Tibial nerve (tissue), 4 donors: Measurements from ENCODE around the gene VSIG10. TPM values are rescaled to one million over a fixed set of nuclear protein-coding genes. Genes with fewer than 3 reads are reported as not detected.

Source experiments
- DNase-seq, 2 donors: peaks; one replicate each; pipeline ENCODE4 v3.0.0-alpha.2; 2019; ENCODE audit warnings: low spot score in 2 of 2
- H3K27ac ChIP-seq, 4 donors: fragments of 200-600 bp; sonication (generic) in 3 of 4; one replicate each; pipeline ENCODE4 v1.5.1; 2017 to 2019; ENCODE audit warnings: mild to moderate bottlenecking in 1 of 4
- H3K27me3 ChIP-seq, 2 donors: fragments of 200-600 bp; sonication (generic) in 1 of 2; one replicate each; pipeline versions ENCODE4 v1.5.1 to v1.6.0; 2017 to 2019
- H3K36me3 ChIP-seq, 3 donors: fragments of 200-600 bp; sonication (generic); one replicate each; pipeline ENCODE4 v1.5.1; 2018 to 2019
- H3K4me1 ChIP-seq, 4 donors: fragments of 200-600 bp; sonication (generic) in 3 of 4; one replicate each; pipeline ENCODE4 v1.5.1; 2017 to 2019
- H3K4me3 ChIP-seq, 4 donors: fragments of 200-600 bp; sonication (generic) in 3 of 4; one replicate each; pipeline ENCODE4 v1.5.1; 2017 to 2019; ENCODE audit warnings: mild to moderate bottlenecking in 1 of 4, moderate library complexity in 1 of 4
- H3K9me3 ChIP-seq, 4 donors: fragments of 200-600 bp; sonication (generic) in 3 of 4; one replicate each; pipeline ENCODE4 v1.5.1; 2017 to 2019
- CTCF ChIP-seq, 5 experiments: fragments of 200-600 bp in 3 of 5; fragments of 450-650 bp in 2 of 5; sonication (generic) in 3 of 5; IDR thresholded peaks; one replicate each; pipeline ENCODE4 v1.5.1; 2016 to 2019; ENCODE audit warnings: antibody characterized with exemption in 5 of 5, mild to moderate bottlenecking in 3 of 5, moderate library complexity in 2 of 5
- EP300 ChIP-seq, 2 donors: sonication (generic); formaldehyde crosslinking; IDR thresholded peaks; one replicate each; pipeline ENCODE4 v1.6.1; 2017; ENCODE audit warnings: antibody characterized with exemption in 2 of 2, mild to moderate bottlenecking in 1 of 2
- POLR2A ChIP-seq, 2 donors: fragments of 450-650 bp; IDR thresholded peaks; one replicate each; pipeline ENCODE4 v1.6.1; 2017; ENCODE audit warnings: antibody characterized with exemption in 2 of 2, mild to moderate bottlenecking in 2 of 2, moderate library complexity in 2 of 2
- WGBS, 2 donors: methylation state at CpG; one replicate each; pipeline ENCODE4 v1.1.5; 2018; 5-methylcytosine and 5-hydroxymethylcytosine counted together
- total RNA-seq, 4 donors: library from RNA; depleted of rRNA; stranded (reverse); fragments of >200 nt; gene quantifications; one replicate each; pipeline ENCODE4 v1.1.0, GENCODE V29; 2016

Gene VSIG10
- total RNA-seq, 4 donors from 2014 or later, result 26.8 to 53.1 (median 34.0) TPM

- no peak overlapping the region for H3K27ac ChIP-seq
- no peaks in the 10 kb centered on the region for H3K27me3 ChIP-seq
- H3K36me3 ChIP-seq, result peaks cover 0 to 6% (median 0%) of the 10 kb centered on the region in 3 donors
- TF ChIP-seq POLR2A (IDR thresholded peaks at IDR 0.05) (no peak), CTCF (IDR thresholded peaks at IDR 0.05) (no peak), EP300 (IDR thresholded peaks at IDR 0.05) (no peak)
- H3K4me3 ChIP-seq, result no peak overlapping the region
- DNase-seq, result no peak
- H3K9me3 ChIP-seq, result no peaks in the 10 kb centered on the region
- peaks cover 0 to 14% (median 2%) of the 10 kb centered on the region in 4 donors for H3K4me1 ChIP-seq
- 89 to 94% methylated on average over 5 of the region's 5 CpGs for WGBS, 2 donors
Measured at GRCh38 chr12:118124333-118124874, 20.6 kb upstream of the VSIG10 start.

GRCh38 chr12:118122264-118122663, 18.5 kb upstream of the VSIG10 start:
- peaks cover 0 to 6% (median 0%) of the 10 kb centered on the region in 3 donors for H3K36me3 ChIP-seq
- no peak for DNase-seq
- H3K4me3 ChIP-seq, result no peak overlapping the region
- no peaks in the 10 kb centered on the region for H3K9me3 ChIP-seq
- peak overlapping the region in 1 of 4 donors; percentile 88 for H3K27ac ChIP-seq
- H3K27me3 ChIP-seq, result no peaks in the 10 kb centered on the region
- TF ChIP-seq EP300 (IDR thresholded peaks at IDR 0.05), result no peak
- TF ChIP-seq CTCF (IDR thresholded peaks at IDR 0.05), result no peak
- 95% methylated on average over 6 of the region's 6 CpGs for WGBS, 2 donors
- H3K4me1 ChIP-seq, result peaks cover 0 to 14% (median 2%) of the 10 kb centered on the region in 4 donors

- H3K27me3 ChIP-seq, result no peaks in the 10 kb centered on the region
- peak; percentile 60 to 84 for DNase-seq
- peaks cover 0 to 16% (median 0%) of the 10 kb centered on the region in 3 donors for H3K36me3 ChIP-seq
- WGBS, 2 donors, result 15% methylated on average over 8 of the region's 8 CpGs
- H3K4me3 ChIP-seq, result no peak overlapping the region
- TF ChIP-seq EP300 (IDR thresholded peaks at IDR 0.05) (no peak), CTCF (IDR thresholded peaks at IDR 0.05) (peak; percentile 33 to 84 (median 79))
- no peaks in the 10 kb centered on the region for H3K9me3 ChIP-seq
- peak overlapping the region; percentile 66 to 88 (median 71) for H3K27ac ChIP-seq
- H3K4me1 ChIP-seq, result peaks cover 0 to 17% (median 2%) of the 10 kb centered on the region in 4 donors
Measured at GRCh38 chr12:118120579-118121363, 17.0 kb upstream of the VSIG10 start.

- Histone ChIP-seq H3K4me1 (peaks cover 0 to 17% (median 2%) of the 10 kb centered on the region in 4 donors), H3K9me3 (no peaks in the 10 kb centered on the region), H3K27ac (no peak overlapping the region), H3K36me3 (peaks cover 0 to 28% (median 0%) of the 10 kb centered on the region in 3 donors), H3K27me3 (no peaks in the 10 kb centered on the region), H3K4me3 (no peak overlapping the region)
- 75 to 80% methylated on average over 10 of the region's 10 CpGs for WGBS, 2 donors
- no peak for DNase-seq
- TF ChIP-seq EP300 (IDR thresholded peaks at IDR 0.05) (no peak), CTCF (IDR thresholded peaks at IDR 0.05) (no peak), POLR2A (IDR thresholded peaks at IDR 0.05) (no peak)
Measured at GRCh38 chr12:118119449-118119879, 15.7 kb upstream of the VSIG10 start.

GRCh38 chr12:118109088-118109487, 5.3 kb upstream of the VSIG10 start:
- Histone ChIP-seq H3K9me3 (no peaks in the 10 kb centered on the region), H3K36me3 (peaks cover 0 to 4% (median 0%) of the 10 kb centered on the region in 3 donors), H3K27me3 (no peaks in the 10 kb centered on the region), H3K27ac (no peak overlapping the region), H3K4me1 (peaks cover 0 to 7% (median 2%) of the 10 kb centered on the region in 4 donors), H3K4me3 (no peak overlapping the region)
- 75 to 83% methylated on average over 1 of the region's 1 CpG for WGBS, 2 donors
- DNase-seq, result no peak
- TF ChIP-seq CTCF (IDR thresholded peaks at IDR 0.05), result no peak
